Activated gamma-delta T cell treated with Interleukin-2 at 50 U/mL for 16 hours (primary cell): ENCODE data around the gene COX8A.
"Not testable (repeated sequence)": the region's sequence is repeated elsewhere in the genome, so short reads cannot be mapped to it uniquely, and the experiment has no call there.

Source experiments
- DNase-seq: peaks from one replicate; pipeline ENCODE4 v3.0.0-alpha.2; 2020

COX8A gene

GRCh38 chr11:63970902-63971301, 3.5 kb upstream of the COX8A start:
- DNase-seq, result no peak

- not testable (repeated sequence) for DNase-seq
Observed at GRCh38 chr11:63973912-63974258, 535 bp upstream of the COX8A start.

- no peak for DNase-seq
Observed at GRCh38 chr11:63978551-63979239, 4.3 kb downstream of the COX8A start.

- DNase-seq, result no peak
Observed at GRCh38 chr11:63979426-63979825, 5.0 kb downstream of the COX8A start.

- peak; percentile 64 for DNase-seq
Observed at GRCh38 chr11:63985812-63986155, 11.4 kb downstream of the COX8A start.

DNA sequence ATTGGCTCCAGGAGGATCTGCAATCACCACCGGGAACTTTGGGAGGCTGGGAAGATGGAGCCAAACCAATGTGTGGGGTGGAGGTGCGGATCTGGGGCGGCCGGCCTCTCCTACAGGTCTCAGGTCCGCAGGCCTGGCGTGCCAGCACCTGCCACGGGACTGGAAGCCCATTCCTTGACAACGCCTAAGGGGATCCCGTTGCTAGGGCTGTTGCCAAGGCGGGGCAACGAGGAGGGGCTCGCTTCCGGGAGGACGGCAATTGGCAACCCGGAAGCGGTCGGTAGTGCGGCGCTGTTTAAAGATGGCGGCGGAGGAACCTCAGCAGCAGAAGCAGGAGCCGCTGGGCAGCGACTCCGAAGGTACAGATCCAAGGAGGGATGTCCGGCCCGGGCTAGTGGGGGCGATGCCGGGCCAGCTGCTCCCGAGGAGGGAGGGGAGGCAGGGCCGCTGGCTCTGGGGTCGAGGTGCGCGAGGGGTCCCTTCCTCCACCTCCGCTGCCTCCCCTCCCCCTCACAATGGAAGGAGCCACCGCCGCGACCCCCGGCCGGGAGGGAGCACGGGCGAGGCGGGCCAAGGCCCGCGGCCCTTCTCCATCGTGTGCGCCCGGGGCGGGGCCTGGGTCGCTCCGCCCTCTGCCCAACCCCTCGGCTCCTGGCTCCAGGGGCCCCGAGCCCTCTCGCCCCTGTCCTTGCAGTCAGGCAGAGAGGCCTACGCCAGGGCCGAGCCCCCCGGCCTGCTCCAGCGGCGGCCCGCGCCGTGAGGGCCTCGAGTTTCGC, 11.9 kb downstream of the COX8A start, which contains the start of gene OTUB1:
Gene OTUB1, plus strand, starts transcription at position 283 of the 776 bp plus-strand sequence. Its CDS starts 19 bp downstream, at position 302.
- DNase-seq, result peak; percentile 85

GRCh38 chr11:63986932-63987513, 12.6 kb downstream of the COX8A start:
- DNase-seq, result no peak

DNA sequence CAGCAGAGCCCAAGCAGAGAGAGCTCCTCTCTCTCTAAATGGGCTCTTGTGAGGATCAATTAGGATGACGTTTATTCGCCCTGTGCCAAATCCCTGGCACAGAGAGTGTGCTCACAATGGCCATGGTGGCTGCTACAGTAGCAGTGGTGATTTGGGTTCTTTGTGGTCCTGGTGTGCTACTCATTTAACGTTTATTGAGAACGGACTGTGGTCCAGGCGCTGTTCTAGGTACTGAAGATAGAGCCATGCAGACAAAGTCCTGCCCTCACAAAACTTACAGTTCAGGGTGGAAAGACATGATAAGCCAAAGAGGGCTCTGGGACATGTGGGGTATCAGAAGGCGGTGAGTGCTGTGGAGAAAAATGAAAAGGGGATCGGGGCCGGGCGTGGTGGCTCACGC, 17.1 kb downstream of the COX8A start:
- no peak for DNase-seq

- DNase-seq, result no peak
Observed at GRCh38 chr11:63993100-63993499, 18.7 kb downstream of the COX8A start.

GRCh38 chr11:63993993-63994392, 19.6 kb downstream of the COX8A start:
- DNase-seq, result no peak

DNA sequence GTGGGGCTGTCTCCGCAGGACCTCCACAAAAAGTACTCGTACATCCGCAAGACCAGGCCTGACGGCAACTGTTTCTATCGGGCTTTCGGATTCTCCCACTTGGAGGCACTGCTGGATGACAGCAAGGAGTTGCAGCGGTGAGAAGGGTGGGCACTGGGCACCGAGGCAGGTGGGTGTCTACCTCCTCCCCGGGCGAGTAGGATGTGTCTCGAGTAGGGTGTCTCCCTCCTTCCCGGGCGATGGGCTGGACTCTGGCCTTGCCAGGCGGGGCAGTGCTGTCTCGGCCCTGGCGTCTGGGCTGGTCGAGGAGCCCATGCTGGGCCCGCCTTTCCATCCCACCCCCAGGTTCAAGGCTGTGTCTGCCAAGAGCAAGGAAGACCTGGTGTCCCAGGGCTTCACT, 22.1 kb downstream of the COX8A start:
- no peak for DNase-seq

DNA sequence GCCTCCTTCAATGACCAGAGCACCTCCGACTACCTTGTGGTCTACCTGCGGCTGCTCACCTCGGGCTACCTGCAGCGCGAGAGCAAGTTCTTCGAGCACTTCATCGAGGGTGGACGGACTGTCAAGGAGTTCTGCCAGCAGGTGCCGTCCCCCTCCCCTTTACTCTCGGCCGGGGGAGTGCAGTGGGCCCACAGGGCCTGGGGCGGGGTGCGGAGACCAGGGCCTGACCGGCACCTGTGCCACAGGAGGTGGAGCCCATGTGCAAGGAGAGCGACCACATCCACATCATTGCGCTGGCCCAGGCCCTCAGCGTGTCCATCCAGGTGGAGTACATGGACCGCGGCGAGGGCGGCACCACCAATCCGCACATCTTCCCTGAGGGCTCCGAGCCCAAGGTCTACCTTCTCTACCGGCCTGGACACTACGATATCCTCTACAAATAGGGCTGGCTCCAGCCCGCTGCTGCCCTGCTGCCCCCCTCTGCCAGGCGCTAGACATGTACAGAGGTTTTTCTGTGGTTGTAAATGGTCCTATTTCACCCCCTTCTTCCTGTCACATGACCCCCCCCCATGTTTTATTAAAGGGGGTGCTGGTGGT, 22.8 kb downstream of the COX8A start:
- no peak for DNase-seq

DNA sequence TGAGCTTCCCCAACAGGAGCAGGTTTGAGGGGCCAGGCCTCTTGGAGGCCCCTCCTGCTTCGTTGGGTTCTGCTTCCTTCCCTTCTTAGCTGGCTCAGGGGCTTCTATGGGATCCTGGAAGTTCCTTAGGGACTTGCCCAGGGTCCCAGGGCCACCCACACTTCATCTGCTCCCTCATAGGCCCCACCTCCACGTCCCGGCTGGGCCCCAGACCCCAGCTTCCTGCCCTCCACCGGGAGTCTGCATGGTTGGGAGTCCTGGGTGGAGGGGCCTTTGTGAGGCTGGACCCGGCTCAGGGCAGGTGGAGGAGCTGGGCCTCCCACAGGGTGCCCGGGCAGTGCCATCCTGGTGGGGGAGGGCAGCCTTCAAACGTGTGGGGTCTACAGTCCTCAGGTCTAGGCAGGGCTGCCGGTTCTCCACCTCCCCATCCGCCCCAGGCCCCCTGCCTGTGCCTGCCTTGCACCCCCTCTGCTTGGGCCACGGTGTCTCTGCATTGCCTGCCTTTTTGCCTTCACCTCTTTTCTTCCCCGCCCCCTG, 23.4 kb downstream of the COX8A start:
- no peak for DNase-seq

GRCh38 chr11:63998558-63999348, 24.3 kb downstream of the COX8A start:
- DNase-seq, result no peak

GRCh38 chr11:63999349-64000025, 25.1 kb downstream of the COX8A start:
- DNase-seq, result peak; percentile 47

DNA sequence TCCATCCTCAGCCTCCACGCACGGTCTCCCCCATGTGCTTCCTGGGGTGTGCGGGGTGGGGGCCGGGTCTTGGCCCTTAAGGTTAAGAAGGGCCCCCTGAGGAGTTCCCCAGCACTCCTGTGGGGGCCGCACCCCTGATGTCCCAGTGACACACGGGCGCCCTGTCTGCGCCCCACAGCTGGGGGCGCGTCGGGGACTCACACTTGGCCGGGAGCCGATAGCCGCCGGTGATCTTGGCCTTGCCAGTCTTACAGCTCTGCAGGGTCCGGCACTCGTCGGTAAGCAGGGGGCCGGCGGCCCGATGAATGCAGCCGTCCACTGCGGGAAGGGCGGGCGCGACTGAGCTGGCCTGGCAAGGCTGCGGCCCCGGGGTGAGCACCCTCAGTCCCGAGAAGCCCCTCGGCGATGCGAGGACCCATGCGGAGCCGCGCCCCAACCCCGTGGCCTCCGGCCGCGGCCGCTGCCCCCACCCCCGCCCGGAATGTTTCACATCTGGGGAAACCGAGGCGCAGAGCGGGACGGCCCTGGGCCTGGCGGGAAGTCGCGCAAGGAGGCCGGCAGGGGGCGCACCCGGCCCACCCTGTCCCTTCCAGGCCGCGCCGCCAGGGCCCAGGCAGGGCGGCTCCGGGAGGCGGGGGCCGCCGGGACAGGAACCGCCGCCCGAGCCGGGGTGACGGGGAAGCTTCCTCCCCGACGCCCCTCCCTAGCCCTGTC, 25.8 kb downstream of the COX8A start:
- DNase-seq, result peak; percentile 66

DNA sequence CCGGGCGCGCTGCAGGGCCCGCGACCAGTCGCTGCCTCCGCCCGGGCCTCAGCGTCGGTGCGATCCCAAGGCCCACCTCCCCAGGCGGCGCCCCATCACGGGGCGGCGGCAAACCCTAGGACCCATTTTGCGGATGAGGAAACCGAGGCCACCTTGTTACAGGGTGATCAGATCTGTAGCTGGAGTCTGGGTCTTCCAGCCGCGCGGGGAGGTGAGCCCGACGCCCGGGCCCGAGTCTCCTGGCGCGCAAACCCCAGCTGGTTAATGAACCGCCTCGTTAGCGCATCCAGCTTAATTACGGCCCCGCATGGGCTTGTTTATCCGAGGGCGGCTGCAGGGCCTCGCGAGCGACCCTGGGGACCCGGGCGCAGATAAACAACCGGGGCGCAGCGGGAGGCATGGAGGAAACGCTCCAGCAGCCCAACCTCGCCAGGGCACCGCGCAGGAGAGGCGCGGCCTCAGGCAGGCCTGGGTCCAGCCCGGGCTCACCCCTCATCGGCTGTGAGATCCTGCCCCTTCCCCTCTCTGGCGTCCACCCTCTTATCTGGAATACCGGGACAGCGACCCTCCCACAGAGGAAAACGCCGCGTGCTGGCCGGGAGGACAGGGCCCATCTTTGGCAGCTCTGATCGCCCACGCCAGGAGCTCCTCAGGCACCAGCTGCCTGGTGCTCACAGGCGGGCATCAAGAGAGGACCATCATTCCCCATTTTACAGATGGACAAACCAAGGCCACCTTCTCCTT, 26.5 kb downstream of the COX8A start:
- no peak for DNase-seq

DNA sequence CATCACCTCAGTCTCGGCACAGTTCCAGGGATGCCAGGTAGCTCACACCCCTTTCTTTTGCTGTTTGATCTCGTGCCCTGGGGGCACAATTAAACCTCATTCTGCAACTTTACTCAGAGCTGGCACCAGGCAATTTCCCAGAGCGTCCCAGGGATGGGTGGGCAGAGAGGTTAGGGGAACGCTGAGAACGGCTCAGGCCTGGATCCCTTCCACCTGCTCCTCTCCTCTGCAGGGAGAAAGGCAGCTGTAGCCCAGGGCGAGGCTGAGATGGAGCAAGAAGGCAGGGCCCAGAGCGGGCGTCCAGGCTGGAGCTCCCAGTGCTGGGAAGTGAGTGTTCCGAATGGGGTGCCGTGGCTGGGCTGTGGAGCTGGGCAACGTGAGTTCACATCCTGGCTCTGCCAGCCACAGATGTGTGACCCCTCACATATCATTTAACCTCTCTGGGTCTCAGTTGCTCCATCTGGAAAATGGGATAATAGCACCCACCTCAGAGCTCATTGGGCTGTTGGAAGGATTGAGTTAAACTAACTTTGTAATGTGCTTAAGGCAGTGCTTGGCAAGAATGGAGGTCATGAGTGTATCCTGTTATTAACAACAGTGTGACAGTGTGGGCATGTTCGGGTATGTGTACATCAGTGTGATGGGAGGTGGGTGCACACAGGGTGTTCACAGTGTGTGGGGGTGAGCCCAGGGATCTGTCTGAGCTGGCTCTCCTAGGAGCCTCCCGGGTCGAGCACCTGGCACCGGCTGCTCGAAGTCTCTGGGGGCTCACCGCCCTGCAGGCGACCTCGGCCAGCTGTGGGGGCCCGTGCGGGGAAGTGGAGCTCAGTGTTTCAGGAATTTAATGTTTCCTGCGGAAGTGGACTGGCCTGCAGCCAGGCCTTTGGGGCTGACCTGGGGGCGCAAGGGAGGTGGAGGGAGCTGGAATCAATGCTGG, 27.3 kb downstream of the COX8A start:
- no peak for DNase-seq

DNA sequence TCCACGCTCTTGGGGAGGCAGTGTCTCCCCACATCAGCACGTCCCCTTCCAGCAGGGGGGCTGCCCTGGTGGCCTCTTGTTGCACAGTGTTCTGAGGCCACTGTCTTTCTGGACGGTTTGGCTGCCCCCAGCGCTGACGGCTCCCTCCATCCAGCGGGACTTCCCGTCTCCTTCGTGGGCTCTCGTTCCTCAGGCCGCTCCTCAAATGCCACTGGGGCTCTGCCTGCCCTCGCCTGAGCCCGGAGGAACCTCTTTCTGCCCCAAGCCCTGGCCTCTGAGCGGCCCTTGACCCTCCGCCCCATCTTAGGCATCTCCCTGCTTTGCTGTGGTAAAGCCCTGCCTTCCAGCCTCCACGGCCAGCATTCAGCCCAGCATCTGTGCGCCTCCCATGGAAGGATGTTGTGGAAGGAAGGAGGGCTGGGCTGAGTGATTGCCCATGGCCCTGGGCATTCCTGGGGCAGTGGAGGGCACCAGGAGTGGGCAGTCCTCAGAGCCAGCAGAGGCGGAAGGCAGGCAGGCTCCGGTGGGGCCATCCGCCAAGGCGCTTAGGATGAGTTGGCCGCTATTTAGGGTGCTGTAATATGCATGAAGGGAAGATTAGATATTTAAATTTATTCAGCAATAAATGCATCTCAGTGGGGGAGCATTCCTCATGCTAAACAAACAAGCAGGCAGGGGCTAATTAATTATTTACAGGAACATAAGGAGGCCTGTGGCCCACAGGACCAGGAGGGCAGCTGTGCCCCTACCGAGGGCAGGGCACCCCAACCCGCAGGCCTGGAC, 29.6 kb downstream of the COX8A start:
- DNase-seq, result no peak
